SK-N-SH treated with all-trans-retinoic acid at 6 μM for 48 hours (cell line): ENCODE data around the gene SHC3.

Experiments
- BACH2 ChIP-seq: fragments of 250-450 bp; sonication (Bioruptor Pico); IDR thresholded peaks from 2 replicates; pipeline ENCODE4 v1.9.0; 2021; ENCODE audit warnings: mild to moderate bottlenecking, borderline replicate concordance
- CSRNP3 ChIP-seq: fragments of 250-450 bp; sonication (Bioruptor Pico); IDR thresholded peaks from 2 replicates; pipeline ENCODE4 v1.5.1; 2021; ENCODE audit warnings: mild to moderate bottlenecking, moderate library complexity
- TOX ChIP-seq: fragments of 250-450 bp; sonication (Bioruptor Pico); IDR thresholded peaks from 2 replicates; pipeline ENCODE4 v1.8.0; 2021; ENCODE audit warnings: mild to moderate bottlenecking, moderate library complexity, borderline replicate concordance
- TSHZ2 ChIP-seq: fragments of 250-450 bp; sonication (Bioruptor Pico); IDR thresholded peaks from 2 replicates; pipeline ENCODE4 v1.5.0; 2020; ENCODE audit warnings: mild to moderate bottlenecking, moderate library complexity
- ZC3H10 ChIP-seq: fragments of 250-450 bp; sonication (Bioruptor Pico); IDR thresholded peaks from 2 replicates; pipeline ENCODE4 v1.5.1; 2021; ENCODE audit warnings: mild to moderate bottlenecking, moderate library complexity

GRCh38 chr9:89047667-89048066, 131.0 kb downstream of the SHC3 start:
- TF ChIP-seq TSHZ2 (CRISPR knock-in tag) (no peak), TOX (CRISPR knock-in tag) (no peak), CSRNP3 (CRISPR knock-in tag) (no peak), ZC3H10 (CRISPR knock-in tag) (no peak), BACH2 (CRISPR knock-in tag) (no peak)
